ENCODE data around the gene NKAIN2.

Gene NKAIN2

DNA sequence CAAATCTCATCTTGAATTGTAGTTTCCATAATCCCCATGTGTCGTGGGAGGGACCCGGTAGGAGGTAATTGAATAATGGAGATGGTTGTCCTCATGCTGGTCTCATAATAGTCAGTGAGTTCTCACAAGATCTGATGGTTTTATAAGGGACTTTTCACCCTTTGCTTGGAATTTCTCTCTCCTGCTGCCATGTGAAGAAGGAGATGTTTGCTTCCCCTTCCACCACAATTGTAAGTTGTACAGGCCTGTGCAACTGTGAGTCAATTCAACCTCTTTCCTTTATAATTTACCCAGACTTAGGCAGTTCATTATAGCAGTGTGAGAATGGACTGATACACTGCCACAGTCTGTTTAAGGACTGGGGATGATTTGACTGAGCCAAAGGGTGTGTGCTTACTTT, 44.7 kb downstream of the NKAIN2 start:
- DNase-seq (ENCODE audit: low read depth), result no peak
- TF ChIP-seq CTCF (conservative IDR thresholded peaks at IDR 0.05; ENCODE audit: low read length), result no peak
- no peak overlapping the region for H3K4me3 ChIP-seq (ENCODE audit: low read length)

DNA sequence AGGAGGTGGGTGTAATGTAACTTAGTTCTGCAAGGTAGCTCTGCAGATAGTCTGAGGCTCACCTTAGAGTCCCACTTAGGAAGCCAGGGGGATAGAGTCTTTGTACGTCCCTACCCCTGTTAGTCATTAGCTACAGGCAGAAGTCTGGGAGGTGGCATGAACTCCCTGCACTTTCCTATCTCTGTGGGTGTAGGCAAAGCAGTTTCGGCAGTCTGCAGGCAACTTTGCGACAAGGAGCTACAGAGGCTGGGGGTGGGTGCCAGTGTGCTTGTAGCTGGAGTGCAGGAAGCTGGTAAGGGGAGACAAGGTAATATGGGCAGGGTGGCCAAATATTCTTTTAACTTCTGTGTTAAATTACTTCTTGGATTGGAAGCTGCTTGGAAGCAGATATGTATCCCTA, 45.7 kb downstream of the NKAIN2 start:
- TF ChIP-seq CTCF (conservative IDR thresholded peaks at IDR 0.05; ENCODE audit: low read length), result no peak
- no peak overlapping the region for H3K4me3 ChIP-seq (ENCODE audit: low read length)
- no peak for DNase-seq (ENCODE audit: low read depth)

GRCh38 chr6:123850555-123850954, 46.9 kb downstream of the NKAIN2 start:
- no peak for TF ChIP-seq CTCF (conservative IDR thresholded peaks at IDR 0.05; ENCODE audit: low read length)
- DNase-seq (ENCODE audit: low read depth), result no peak
- no peak overlapping the region for H3K4me3 ChIP-seq (ENCODE audit: low read length)

DNA sequence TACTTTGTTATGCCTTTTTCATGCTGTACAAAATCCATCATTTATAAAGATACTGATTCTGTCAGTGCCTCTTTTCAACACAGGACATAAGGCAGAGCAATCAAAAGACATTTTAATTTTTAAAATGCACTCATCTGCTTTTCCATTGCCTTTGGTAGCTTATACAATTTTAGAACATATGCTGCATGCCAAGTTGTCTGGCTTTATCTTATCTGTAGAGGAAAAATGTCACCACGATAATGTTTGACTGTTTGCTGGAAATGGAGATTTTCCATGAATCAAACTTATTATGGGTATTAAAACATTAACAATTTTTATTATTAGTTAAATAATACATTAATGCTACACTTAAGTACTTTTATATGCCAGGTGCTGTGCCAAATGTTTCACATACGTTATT, 50.5 kb downstream of the NKAIN2 start:
- H3K4me3 ChIP-seq (ENCODE audit: low read length), result no peak overlapping the region
- TF ChIP-seq CTCF (conservative IDR thresholded peaks at IDR 0.05; ENCODE audit: low read length), result no peak
- DNase-seq (ENCODE audit: low read depth), result no peak

GRCh38 chr6:123855506-123855905, 51.8 kb downstream of the NKAIN2 start:
- H3K4me3 ChIP-seq (ENCODE audit: low read length), result no peak overlapping the region
- no peak for TF ChIP-seq CTCF (conservative IDR thresholded peaks at IDR 0.05; ENCODE audit: low read length)
- DNase-seq (ENCODE audit: low read depth), result no peak

DNA sequence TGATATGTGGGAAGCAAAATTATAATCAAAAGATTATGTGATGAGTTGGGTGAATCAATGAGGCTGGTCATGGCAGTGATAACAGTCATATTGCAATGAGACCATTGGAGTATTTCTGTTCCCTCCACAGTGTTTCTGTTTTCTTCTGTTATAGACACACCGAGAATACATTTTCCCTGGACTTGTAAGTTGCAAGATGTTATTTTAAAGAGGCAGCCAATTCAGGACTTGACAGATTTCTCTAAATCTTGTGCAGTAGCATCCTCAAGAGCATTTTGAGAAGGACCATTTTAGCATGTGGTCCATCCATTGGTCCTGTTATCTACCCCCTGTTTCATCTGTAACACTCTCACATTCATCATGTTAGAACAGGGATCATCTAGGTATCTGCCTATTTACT, 55.6 kb downstream of the NKAIN2 start:
- TF ChIP-seq CTCF (conservative IDR thresholded peaks at IDR 0.05; ENCODE audit: low read length), result no peak
- no peak for DNase-seq (ENCODE audit: low read depth)
- H3K4me3 ChIP-seq (ENCODE audit: low read length), result no peak overlapping the region

DNA sequence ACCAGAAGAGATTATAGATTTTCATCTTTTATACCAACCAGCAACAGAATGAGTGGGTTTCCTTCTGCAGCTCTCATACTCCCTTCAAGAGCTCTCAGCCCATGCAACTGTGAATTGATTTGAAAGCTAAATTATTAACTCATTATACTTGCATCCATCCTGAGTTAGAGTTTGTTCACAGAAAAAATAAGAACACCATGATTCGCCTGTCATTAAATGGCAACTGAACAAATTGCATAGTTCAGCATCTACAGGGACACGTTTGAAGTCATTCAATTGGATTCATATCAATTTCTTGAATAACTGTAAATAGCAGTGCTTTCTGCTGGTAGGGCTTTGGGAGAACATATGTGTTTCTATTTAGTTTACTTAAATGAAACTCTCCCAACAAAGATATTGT, 65.7 kb downstream of the NKAIN2 start:
- TF ChIP-seq CTCF (conservative IDR thresholded peaks at IDR 0.05; ENCODE audit: low read length), result no peak
- no peak for DNase-seq (ENCODE audit: low read depth)
- H3K4me3 ChIP-seq (ENCODE audit: low read length), result no peak overlapping the region

Measured in AG10803 (cell line).